ENCODE results near the gene CSNK2A2.

Gene CSNK2A2

DNA sequence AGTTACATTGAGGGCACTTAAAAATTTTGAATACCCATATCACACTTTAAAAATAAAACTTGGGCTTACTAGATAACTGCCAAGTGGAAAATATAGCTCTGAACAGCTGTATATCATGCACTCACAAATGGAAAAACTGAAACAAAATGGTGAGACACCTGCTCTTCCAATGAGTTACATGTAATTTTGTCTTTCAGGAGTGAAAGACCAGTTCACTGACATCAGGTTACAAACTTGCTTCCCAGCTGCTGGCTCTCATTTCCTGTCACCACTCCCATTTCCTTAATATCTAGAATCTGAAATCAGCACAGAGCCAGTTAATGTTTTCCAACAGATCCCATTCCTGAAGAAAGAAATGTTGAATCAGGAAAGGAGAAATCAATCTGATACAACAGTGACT lies 10.8 kb downstream of the CSNK2A2 start:
- Mint-ChIP-seq H3K27ac (no peak overlapping the region), H3K9me3 (no peaks in the 10 kb centered on the region), H3K36me3 (peaks cover 35% of the 10 kb centered on the region), H3K4me1 (peaks cover 3% of the 10 kb centered on the region), H3K4me3 (no peak overlapping the region), H3K27me3 (no peaks in the 10 kb centered on the region)
- DNase-seq (ENCODE audit: low spot score in 2 of 2) (no peak), ATAC-seq (ENCODE audit: low read depth) (no peak)

GRCh38 chr16:58186176-58186944 lies 11.5 kb downstream of the CSNK2A2 start:
- H3K9me3 Mint-ChIP-seq, result no peaks in the 10 kb centered on the region
- H3K27me3 Mint-ChIP-seq, result no peaks in the 10 kb centered on the region
- ATAC-seq (ENCODE audit: low read depth), result no peak
- no peak overlapping the region for H3K27ac Mint-ChIP-seq
- no peak for DNase-seq (ENCODE audit: low spot score in 2 of 2)
- H3K4me1 Mint-ChIP-seq, result peaks cover 3% of the 10 kb centered on the region
- peaks cover 38% of the 10 kb centered on the region for H3K36me3 Mint-ChIP-seq
- H3K4me3 Mint-ChIP-seq, result no peak overlapping the region

DNA sequence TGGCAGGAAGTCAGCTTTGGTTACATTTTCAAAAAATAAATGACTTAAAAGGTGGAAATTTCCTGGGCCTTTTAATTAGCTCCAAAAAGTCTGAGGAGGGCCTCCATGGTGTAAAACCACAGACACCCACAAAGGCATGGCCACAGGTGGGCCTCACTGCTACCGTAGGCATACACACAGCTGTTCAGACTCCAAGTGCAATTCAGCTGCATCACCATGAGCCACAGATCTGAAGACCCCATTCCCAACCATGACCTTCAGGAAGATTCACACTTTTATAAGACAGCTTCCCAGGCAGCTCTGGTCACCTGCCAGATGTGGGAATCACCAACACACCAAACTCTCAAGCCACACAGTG lies 20.6 kb downstream of the CSNK2A2 start:
- DNase-seq (ENCODE audit: low spot score in 2 of 2), result no peak
- H3K36me3 Mint-ChIP-seq, result peaks cover 35% of the 10 kb centered on the region
- H3K4me1 Mint-ChIP-seq, result peaks cover 3% of the 10 kb centered on the region
- H3K9me3 Mint-ChIP-seq, result peaks cover 2% of the 10 kb centered on the region
- H3K4me3 Mint-ChIP-seq, result no peak overlapping the region
- H3K27ac Mint-ChIP-seq, result no peak overlapping the region
- no peaks in the 10 kb centered on the region for H3K27me3 Mint-ChIP-seq
- ATAC-seq (ENCODE audit: low read depth), result no peak

DNA sequence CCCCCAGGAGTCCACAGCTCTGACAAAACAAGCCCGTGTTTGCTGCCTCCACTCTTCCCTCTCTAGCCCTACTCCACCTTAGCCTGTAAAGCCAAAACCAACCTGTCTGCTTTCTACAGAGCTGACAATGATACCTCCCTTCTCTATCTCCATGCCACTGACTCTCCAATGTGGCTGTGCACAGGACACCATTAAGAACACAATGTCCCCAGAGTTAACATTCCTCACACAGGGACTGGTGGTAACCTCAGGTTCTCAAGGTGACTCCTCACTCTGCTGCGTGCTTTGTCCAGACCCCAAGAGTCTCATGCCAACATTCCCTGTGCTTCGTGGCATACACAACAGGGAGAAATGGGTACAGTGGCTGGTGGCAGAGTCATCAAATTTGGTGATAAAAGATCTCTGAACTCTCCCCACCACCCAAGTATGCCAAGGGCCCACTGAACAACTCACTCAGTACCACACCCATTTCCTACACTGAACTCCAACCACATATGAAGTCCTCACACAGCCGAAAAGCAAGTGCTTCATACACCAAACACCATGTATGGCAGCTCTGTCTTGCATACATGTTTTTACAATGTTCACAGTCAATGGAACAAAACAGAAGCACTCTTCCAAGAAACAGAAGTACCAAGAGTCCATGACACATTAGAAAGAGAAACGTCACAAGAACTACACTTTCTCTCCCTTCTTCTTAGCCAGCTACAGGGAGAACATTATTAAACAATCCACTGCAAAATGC lies 21.1 kb downstream of the CSNK2A2 start:
- H3K9me3 Mint-ChIP-seq, result peaks cover 2% of the 10 kb centered on the region
- no peak overlapping the region for H3K4me3 Mint-ChIP-seq
- H3K27me3 Mint-ChIP-seq, result no peaks in the 10 kb centered on the region
- no peak overlapping the region for H3K27ac Mint-ChIP-seq
- ATAC-seq (ENCODE audit: low read depth), result no peak
- H3K36me3 Mint-ChIP-seq, result peaks cover 35% of the 10 kb centered on the region
- DNase-seq (ENCODE audit: low spot score in 2 of 2), result no peak
- peaks cover 3% of the 10 kb centered on the region for H3K4me1 Mint-ChIP-seq

DNA sequence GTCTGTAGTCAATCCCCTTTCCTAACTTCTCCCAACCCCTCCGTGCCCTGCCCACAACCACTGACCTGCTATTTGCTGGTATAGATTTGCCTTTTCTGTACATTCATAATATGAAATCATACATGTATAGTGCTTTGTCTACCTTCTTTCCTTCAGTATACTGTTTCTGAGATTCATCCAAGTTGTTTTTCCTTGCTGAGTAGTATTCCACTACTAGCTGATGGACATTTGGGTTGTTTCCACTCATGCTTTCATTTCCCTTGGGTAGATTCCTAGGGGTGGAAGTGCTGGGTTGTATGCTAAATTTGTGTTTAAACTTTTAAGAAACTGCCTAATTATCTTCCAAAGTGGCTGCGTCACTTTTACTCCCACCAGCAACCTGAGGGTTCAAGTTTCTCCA lies 27.7 kb downstream of the CSNK2A2 start:
- no peak for ATAC-seq (ENCODE audit: low read depth)

DNA sequence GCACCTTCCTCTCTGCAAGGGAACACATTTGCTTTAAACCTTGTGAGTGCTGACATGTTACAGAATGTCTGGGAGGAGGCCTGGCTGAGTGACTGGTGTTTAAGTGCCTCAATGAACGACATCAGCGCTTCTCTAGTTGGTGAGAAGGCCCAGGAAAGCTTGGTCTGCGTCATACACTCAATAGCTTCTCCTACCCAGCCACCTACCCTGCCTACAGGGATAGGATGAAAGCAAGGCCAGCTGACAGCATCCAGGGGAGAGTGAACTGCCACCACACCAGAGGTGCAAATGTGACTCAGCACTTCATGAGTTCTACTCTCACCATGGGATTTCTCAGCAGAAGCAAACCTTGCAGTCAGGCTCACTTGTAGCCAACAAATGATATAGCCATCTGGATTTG lies 37.1 kb downstream of the CSNK2A2 start:
- peaks cover 26% of the 10 kb centered on the region for H3K36me3 Mint-ChIP-seq
- no peak overlapping the region for H3K4me3 Mint-ChIP-seq
- DNase-seq (ENCODE audit: low spot score in 2 of 2), result no peak
- H3K27me3 Mint-ChIP-seq, result no peaks in the 10 kb centered on the region
- H3K27ac Mint-ChIP-seq, result no peak overlapping the region
- ATAC-seq (ENCODE audit: low read depth), result no peak
- no peaks in the 10 kb centered on the region for H3K9me3 Mint-ChIP-seq
- H3K4me1 Mint-ChIP-seq, result no peaks in the 10 kb centered on the region

More for the DNA sequence above, 27.7 kb downstream of the CSNK2A2 start:
- Mint-ChIP-seq H3K4me1 (no peaks in the 10 kb centered on the region), H3K27me3 (no peaks in the 10 kb centered on the region), H3K4me3 (no peak overlapping the region), H3K27ac (no peak overlapping the region), H3K9me3 (no peaks in the 10 kb centered on the region), H3K36me3 (peaks cover 30% of the 10 kb centered on the region)
- DNase-seq (ENCODE audit: low spot score in 2 of 2), result no peak

DNA sequence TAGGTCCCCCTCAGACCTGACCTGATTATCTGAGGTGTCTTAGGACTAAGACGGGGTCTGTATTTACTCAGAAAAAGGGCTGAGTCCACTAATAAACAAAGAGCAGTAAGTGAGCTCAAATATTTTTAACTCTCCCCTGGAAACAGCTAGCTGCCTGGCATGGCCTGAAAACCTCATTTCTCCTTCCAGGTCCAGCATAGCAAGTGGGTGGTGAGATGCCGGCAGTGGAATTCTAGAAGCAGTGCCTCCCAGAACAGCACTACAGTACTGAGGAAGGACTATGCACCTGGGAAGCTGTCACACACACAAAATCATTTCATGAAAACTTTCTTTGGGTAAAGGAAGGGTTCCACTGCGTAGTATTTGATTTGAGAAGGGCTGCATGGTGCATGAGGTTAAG lies 39.2 kb downstream of the CSNK2A2 start:
- Mint-ChIP-seq H3K9me3 (no peaks in the 10 kb centered on the region), H3K4me3 (no peak overlapping the region), H3K4me1 (no peaks in the 10 kb centered on the region), H3K27me3 (no peaks in the 10 kb centered on the region), H3K36me3 (peaks cover 12% of the 10 kb centered on the region), H3K27ac (no peak overlapping the region)
- DNase-seq (ENCODE audit: low spot score in 2 of 2) (no peak), ATAC-seq (ENCODE audit: low read depth) (no peak)

DNA sequence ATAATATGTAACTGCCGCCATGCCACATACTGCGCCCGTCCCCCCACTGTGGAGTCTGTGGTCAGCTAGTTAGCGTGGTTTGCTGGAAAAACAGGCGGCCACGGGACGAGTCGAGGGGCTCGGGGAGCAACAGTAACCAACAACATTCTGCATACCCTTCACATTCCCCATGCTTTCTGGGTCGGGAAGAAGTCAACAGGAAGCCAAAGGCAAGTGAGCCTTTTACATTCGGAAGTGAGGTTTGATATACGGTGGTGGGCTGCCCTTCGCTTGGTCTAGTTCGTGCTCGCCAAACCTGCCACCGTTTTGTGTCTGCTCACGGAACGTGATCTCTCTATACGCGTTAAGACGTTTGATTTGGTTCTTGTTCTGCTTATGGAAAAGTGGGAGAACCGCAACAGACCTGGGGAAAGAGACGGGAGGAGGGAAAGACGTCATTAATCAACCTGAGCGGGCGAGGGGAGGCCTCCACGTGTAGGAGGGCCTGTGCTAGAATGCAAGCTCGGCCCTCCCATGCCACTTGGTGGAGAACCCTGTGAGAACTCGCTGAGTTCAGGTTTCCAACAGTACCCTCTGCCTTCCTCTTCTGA lies 39.9 kb downstream of the CSNK2A2 start:
- Mint-ChIP-seq H3K27me3 (no peaks in the 10 kb centered on the region), H3K4me3 (no peak overlapping the region), H3K27ac (no peak overlapping the region), H3K36me3 (peaks cover 10% of the 10 kb centered on the region), H3K4me1 (no peaks in the 10 kb centered on the region), H3K9me3 (no peaks in the 10 kb centered on the region)
- no peak for ATAC-seq (ENCODE audit: low read depth)
- DNase-seq (ENCODE audit: low spot score in 2 of 2), result no peak

DNA sequence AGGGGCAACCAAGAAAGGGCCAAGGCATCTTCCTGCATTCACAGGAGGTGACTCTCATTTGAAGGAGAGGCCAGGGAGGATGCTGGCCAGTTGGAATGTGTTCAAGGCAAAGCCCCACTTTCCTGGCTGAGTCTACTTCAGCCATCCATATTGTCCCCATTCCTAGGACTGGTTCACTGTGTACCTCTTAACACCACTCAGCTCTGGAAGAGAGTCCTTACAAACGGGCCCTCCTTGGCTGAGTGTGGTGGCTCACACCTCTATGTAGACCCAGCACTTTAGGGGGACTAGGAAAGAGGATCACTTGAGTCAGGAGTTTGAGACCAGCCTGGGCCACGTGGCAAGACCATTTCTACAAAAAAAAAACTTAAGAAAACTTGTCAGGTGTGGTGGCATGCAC lies 40.7 kb downstream of the CSNK2A2 start:
- Mint-ChIP-seq H3K27ac (no peak overlapping the region), H3K4me1 (no peaks in the 10 kb centered on the region)

DNA sequence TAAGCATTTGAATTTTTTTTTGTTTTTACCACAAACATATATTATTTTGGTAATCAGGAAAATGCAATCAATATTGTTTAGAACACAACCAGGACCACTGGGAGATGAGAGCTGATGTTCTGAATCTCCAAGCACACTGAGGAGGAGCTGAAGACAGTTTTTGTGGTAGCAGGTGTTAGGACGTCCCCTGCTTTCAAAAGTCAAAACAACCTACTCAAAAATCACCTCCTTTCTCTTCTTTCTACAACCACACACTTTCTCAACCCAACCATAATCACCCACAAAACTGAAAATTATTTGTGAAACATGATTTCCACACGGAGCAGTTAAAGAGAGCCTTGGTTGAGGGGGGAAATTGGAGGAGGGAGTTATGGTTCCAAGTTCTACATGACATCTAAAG lies 42.1 kb downstream of the CSNK2A2 start:
- Mint-ChIP-seq H3K4me3 (no peak overlapping the region), H3K27ac (no peak overlapping the region), H3K9me3 (no peaks in the 10 kb centered on the region), H3K36me3 (peaks cover 4% of the 10 kb centered on the region), H3K27me3 (no peaks in the 10 kb centered on the region), H3K4me1 (no peaks in the 10 kb centered on the region)
- DNase-seq (ENCODE audit: low spot score in 2 of 2) (no peak), ATAC-seq (ENCODE audit: low read depth) (no peak)

More for the DNA sequence above, 40.7 kb downstream of the CSNK2A2 start:
- Mint-ChIP-seq H3K4me3 (no peak overlapping the region), H3K9me3 (no peaks in the 10 kb centered on the region), H3K36me3 (peaks cover 6% of the 10 kb centered on the region), H3K27me3 (no peaks in the 10 kb centered on the region)
- ATAC-seq (ENCODE audit: low read depth) (no peak), DNase-seq (ENCODE audit: low spot score in 2 of 2) (no peak)

- Mint-ChIP-seq H3K27me3 (no peaks in the 10 kb centered on the region), H3K4me1 (no peaks in the 10 kb centered on the region), H3K9me3 (no peaks in the 10 kb centered on the region), H3K27ac (no peak overlapping the region), H3K4me3 (no peak overlapping the region), H3K36me3 (peaks cover 4% of the 10 kb centered on the region)
- ATAC-seq (ENCODE audit: low read depth) (no peak), DNase-seq (ENCODE audit: low spot score in 2 of 2) (no peak)
Observed at GRCh38 chr16:58154345-58154744, 43.6 kb downstream of the CSNK2A2 start.

GRCh38 chr16:58152246-58152868 lies 45.5 kb downstream of the CSNK2A2 start:
- Mint-ChIP-seq H3K27me3 (no peaks in the 10 kb centered on the region), H3K36me3 (peaks cover 2% of the 10 kb centered on the region), H3K27ac (no peak overlapping the region), H3K4me3 (no peak overlapping the region), H3K4me1 (no peaks in the 10 kb centered on the region), H3K9me3 (no peaks in the 10 kb centered on the region)
- ATAC-seq (ENCODE audit: low read depth) (no peak), DNase-seq (ENCODE audit: low spot score in 2 of 2) (no peak)

- Mint-ChIP-seq H3K36me3 (peaks cover 27% of the 10 kb centered on the region), H3K27ac (no peak overlapping the region), H3K4me1 (no peaks in the 10 kb centered on the region), H3K27me3 (no peaks in the 10 kb centered on the region), H3K4me3 (no peak overlapping the region), H3K9me3 (peaks cover 2% of the 10 kb centered on the region)
- DNase-seq (ENCODE audit: low spot score in 2 of 2) (no peak), ATAC-seq (ENCODE audit: low read depth) (no peak)
Observed at GRCh38 chr16:58148526-58148925, 49.4 kb downstream of the CSNK2A2 start.

GRCh38 chr16:58148099-58148498 lies 49.8 kb downstream of the CSNK2A2 start:
- Mint-ChIP-seq H3K27ac (no peak overlapping the region), H3K4me1 (no peaks in the 10 kb centered on the region), H3K9me3 (peaks cover 2% of the 10 kb centered on the region), H3K27me3 (no peaks in the 10 kb centered on the region), H3K4me3 (no peak overlapping the region), H3K36me3 (peaks cover 28% of the 10 kb centered on the region)
- DNase-seq (ENCODE audit: low spot score in 2 of 2) (no peak), ATAC-seq (ENCODE audit: low read depth) (no peak)

Measured in memory B cell (primary cell).